HG03175 (cell line): ENCODE results near the gene ITPK1.

ENCODE experiments used
- ATAC-seq: cut with Tn5 transposase; IDR thresholded peaks from one replicate; pipeline ENCODE4 v1.9.1; 2021; ENCODE audit warnings: mild to moderate bottlenecking, moderate library complexity; ENCODE audit not compliant: unreplicated experiment

The ITPK1 gene

GRCh38 chr14:93031505-93032315 is 84.0 kb downstream of the ITPK1 start:
- ATAC-seq = no peak

- no peak for ATAC-seq
These were observed 85.0 kb downstream of the ITPK1 start for GRCh38 chr14:93030761-93031160.

- ATAC-seq = no peak
These were observed 85.7 kb downstream of the ITPK1 start for GRCh38 chr14:93029911-93030508.

GRCh38 chr14:93029417-93029816 is 86.3 kb downstream of the ITPK1 start:
- no peak for ATAC-seq

- no peak for ATAC-seq
These were observed 87.0 kb downstream of the ITPK1 start for GRCh38 chr14:93028724-93029076.

GRCh38 chr14:93027810-93028723 is 87.7 kb downstream of the ITPK1 start:
- ATAC-seq = no peak

GRCh38 chr14:93026339-93026738 is 89.4 kb downstream of the ITPK1 start:
- ATAC-seq = no peak

- ATAC-seq = no peak
These were observed 90.7 kb downstream of the ITPK1 start for GRCh38 chr14:93025055-93025454.

- no peak for ATAC-seq
These were observed 91.2 kb downstream of the ITPK1 start for GRCh38 chr14:93024493-93024892.

GRCh38 chr14:93023802-93024434 is 91.8 kb downstream of the ITPK1 start:
- no peak for ATAC-seq

GRCh38 chr14:93023039-93023438 is 92.7 kb downstream of the ITPK1 start:
- ATAC-seq = no peak

- no peak for ATAC-seq
These were observed 95.8 kb downstream of the ITPK1 start for GRCh38 chr14:93019970-93020369.

- ATAC-seq = no peak
These were observed 96.3 kb downstream of the ITPK1 start for GRCh38 chr14:93019367-93019843.

- ATAC-seq = no peak
These were observed 97.4 kb downstream of the ITPK1 start for GRCh38 chr14:93018366-93018765.

GRCh38 chr14:93017898-93018297 is 97.8 kb downstream of the ITPK1 start:
- no peak for ATAC-seq

- no peak for ATAC-seq
These were observed 98.4 kb downstream of the ITPK1 start for GRCh38 chr14:93017301-93017797.

GRCh38 chr14:93016275-93016845 is 99.4 kb downstream of the ITPK1 start:
- ATAC-seq = no peak

GRCh38 chr14:93015505-93015904 is 100.2 kb downstream of the ITPK1 start:
- no peak for ATAC-seq

- no peak for ATAC-seq
These were observed 100.7 kb downstream of the ITPK1 start for GRCh38 chr14:93015064-93015463.
